ENCODE results near the gene TMEM187.

TMEM187 gene

DNA sequence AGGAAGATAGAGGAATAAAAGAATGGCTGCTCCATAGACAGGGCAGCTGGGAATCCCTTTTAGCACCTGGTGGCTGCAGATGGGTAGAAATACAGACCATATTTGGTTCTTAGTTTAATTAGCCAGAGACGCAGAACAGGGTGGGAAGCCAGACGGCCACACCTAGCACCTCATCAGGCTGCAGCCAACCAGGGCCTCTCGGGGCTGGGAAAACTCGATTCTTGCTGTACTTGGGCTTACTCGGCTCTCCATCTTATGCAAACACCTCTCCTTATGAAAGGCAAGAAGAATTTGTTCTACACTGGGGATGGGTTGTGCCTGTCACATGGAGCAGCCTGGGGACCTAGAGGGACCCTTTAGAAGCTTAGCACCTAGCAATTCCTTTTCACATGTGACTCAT, 27.5 kb downstream of the TMEM187 start:
- no peak for DNase-seq (ENCODE audit: low read depth)

DNA sequence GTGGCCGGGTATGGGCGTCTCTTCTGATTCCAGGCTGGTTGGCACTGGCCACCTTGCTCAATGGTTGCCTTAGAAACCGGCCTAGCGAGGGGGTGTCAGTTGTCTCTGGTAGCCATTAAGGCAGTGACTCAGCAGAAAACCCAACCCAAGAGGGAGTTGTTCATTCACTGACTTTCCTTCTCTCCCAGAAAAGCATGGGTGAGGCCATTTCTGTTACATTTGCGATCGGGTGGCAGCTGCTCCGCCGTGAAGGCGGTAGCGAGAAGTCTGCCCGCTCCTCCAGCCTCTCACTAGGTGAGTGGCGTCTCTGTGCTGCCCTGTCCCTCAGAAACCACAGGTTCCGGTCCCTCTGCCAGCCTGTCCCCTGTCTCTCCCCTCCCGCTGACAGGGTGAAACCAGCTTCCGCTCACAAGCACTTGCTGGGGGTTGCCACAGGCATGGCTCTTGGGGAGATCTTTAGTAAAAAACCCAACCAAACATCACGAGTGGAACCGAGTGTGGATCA, 29.7 kb downstream of the TMEM187 start:
- DNase-seq (ENCODE audit: low read depth) = no peak

GRCh38 chrX:154004315-154004714, 31.8 kb downstream of the TMEM187 start:
- DNase-seq (ENCODE audit: low read depth) = no peak

DNA sequence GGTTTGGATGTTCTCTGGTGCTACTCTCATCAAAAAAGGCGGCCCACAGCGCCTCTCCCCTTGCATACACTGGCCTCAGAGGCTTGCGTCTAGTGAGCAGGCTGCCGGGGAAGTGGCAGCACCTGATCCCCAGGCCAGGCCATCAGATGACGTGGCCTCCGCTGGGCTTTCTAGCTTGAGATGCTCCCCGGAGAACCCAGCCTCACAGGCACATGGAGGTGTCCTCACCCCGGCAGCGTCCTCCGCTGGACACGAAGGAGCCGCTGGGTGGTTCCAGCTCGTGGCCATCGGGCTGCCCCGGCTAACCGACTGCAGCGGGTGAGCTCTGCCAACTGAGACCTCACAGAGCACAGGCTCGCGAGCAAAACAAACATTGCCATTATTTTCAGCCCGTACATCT, 34.4 kb downstream of the TMEM187 start:
- no peak for DNase-seq (ENCODE audit: low read depth)

DNA sequence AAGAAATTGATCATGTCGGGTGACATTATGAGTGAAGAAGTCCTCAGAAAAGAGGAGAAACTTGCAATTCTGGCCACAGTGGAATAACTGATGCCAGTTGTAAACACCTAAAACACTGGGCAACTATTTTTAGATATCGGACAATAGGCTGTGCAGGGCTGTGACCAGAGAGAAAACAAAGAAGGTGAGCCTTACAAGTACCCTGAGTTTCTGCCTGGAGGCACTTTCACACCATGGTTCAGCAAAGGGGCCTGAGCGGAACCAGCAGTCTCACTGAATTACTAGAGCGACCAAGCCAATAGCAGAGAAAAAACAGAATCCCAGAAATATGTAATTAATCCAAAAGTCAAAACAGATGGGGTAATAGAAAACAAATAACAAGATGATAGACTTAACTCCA, 36.0 kb downstream of the TMEM187 start:
- no peak for DNase-seq (ENCODE audit: low read depth)

DNA sequence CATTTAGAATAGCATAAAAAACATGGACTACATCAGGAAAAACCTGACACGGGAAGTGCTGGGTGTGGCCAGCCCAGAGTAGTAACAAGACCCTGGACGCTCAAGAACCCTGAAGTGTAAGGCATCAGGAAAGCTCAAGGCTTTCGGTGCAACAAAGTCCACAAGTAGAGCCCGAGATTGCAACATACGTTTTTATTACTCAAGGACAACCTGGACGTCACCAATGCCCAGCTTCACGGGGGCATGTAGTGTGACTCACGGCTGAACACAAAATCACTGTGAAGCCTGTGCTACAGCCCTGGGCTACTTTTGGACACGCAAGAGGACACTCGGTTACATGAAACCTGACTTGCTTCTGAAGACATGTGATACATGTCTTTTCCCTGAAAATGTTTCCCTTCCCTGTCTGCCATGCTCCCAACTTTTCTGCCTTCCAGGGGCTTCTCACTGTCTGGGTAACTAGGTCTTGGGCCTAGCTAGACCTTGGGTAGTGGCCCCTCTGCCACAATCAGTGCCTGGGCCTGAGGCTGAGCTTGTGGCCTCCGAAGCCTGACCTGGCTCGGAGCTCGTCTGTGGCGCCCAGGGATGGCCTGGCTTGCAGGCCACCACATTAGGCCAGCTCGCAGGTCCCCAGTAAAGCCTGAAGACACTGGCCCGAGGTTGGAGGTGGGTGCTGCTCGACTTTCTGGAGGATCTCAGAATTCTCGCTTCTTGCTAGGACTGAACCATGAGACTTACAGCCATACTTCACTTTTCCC, 38.0 kb downstream of the TMEM187 start:
- DNase-seq (ENCODE audit: low read depth) = no peak

GRCh38 chrX:154011376-154012335, 39.1 kb downstream of the TMEM187 start:
- DNase-seq (ENCODE audit: low read depth) = no peak

DNA sequence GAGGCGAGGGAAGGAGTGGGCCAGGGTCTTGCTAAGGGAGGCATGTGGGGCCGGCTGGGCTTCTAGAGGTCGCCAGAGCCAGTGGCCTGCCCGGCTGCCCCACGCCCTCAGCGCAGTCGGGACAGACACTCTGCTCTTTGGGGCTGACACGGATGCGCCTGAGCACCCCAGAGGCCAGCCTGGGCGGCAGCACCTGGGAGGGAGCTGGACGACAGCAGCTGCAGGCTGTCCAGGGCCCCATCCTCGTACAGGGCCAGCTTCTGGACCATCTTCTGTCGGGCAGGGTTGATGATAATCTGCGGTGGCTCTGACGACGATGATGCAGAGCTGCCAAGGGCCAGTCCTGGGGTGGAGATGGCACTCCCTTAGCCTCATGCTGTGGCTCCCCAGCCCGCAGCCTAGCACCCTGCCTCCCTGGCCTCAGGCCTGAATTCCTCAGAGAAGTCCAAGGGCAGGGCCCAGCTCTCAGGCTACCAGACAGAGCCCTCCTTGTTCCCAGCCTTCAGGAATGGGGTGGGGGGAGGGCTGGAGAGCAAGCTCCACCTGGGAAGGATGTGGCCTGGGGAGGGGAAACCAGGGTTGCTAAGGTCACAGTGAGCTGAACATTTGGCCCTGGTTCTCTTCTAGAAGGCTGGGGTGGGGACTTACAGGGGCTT, 39.9 kb downstream of the TMEM187 start:
- DNase-seq (ENCODE audit: low read depth) = no peak

DNA sequence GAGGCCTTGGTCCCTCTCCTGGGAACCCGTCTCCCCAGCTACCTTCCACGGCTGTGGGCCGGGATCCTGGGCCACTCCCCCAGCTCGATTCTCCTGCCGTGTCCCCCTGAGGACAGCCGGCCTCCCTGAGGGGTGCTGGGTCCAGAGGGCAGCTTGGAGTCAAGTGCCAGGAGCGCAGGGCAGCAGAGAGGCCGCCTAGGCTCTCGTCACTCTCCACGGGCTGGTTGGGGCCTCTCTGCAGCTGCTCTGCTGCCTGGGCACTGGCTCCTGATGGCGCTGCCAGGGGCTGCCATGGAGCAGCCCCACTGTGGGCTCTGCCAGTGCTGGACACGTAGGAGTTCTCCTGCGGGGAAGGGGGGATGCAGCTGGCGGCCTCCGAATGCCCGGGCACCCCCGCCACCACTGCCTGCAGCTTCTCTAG, 40.5 kb downstream of the TMEM187 start:
- DNase-seq (ENCODE audit: low read depth) = no peak

DNA sequence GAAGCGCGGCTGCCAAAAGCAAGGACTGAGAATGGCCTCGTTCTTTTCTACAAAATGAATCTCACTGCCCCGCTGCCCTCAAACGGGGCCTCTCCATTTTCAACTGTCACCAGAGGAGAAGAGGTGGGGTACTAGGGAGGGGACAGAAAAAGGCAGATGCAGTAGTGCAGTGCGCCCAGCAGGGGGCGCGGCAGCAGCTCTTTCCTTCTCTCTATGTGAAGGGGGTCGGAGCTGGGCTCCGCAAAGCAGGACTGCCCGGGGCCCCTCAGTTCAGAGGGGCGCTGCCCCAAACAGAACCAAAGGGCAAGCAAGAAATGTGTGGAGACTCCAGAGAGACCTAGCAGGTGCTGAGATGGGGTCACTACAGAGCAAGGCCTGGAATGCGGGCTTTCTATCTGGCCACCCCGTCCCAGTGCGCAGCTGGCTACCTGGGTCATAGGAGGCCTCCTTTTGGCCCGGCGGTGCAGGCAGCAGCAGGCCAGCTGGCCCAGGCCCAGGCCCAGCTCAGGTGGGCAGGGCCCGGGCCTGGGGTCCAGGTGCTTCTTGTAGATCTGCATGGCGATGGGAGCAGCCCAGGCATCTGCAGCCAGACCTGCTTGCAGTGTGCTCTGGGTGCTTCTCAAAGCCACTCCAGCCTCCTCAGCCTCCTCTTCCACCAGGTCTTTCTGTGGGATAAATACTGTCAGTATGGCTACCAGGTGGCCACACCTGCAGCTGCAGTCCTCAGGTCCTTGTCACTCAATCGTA, 41.2 kb downstream of the TMEM187 start:
- DNase-seq (ENCODE audit: low read depth) = peak; percentile 27

DNA sequence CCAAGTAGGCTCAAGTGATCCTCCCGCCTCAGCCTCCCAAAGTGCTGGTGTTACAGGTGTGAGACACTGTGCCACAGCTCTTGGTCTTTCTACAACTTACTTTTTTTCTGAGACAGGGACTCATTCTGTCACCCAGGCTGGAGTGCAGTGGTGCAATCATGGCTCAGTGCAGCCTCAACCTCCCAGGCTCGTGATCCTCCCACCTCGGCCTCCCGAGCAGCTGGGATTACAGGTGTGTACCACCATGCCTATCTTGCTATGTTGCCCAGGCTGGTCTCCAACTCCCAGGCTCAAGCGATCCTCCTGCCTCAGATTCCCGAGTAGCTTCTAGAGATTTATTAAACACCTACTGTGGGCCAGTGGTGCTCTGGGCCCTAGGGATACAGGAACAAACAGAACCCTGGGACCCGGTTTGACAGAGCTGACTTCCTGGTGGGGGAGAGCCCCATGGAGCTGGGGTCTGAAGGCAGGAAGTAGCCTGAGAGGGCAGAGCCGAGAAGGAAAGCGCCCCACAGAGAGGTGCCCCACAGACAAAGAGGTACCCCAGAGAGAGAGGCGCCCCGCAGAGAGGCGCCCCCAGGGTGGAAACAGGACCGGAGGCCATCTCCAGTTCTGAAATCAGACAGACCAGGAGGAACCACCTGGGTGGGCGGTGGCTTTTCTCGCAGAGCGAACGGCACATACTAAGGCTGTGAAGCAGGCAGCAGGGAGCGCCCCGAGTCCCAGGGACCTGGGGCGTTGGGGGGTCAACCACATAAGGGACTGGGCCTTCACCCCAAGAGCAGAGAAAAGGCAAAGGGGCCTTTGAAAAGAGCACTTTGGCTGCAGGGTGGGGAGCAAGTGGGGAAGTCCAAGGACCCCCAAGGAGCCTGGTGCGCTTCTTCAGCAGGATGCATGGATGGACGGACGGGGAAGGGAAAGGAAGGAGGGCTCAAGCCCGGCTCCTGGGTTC, 42.2 kb downstream of the TMEM187 start:
- no peak for DNase-seq (ENCODE audit: low read depth)

DNA sequence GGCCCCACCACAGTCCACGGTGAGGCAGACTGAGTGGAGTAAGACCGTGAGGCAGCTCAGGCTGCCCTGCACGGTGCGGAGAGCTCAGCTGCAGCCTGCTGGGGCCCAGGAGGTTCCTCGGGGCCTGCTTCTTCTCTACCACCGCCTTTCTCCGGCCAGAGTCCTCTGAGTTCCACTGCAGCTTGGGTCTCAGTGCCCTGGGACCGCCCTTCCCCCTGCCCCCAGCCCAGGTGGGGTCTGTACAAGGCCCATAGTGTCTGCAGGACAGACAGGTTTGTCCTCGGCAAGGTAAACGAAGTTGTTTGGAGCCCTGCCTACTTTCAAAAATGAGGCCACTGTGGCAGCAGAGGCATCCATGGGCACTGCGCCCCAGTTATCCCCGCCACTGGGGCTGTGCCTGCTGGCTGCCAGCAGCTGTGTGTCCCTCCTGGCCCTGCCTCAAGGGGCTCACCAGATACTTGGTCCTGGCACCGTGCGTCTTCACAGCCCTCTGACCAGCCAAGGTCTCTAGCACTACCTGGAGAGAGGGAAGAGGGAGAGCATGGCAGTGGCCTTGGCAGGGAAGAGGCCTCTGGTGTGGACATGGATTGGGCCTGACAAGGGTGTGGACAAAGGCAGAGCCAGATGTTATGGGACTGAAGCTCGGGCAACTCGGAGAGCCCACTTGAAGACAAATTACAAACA, 43.2 kb downstream of the TMEM187 start:
- DNase-seq (ENCODE audit: low read depth) = no peak

- DNase-seq (ENCODE audit: low read depth) = no peak
Observed at GRCh38 chrX:154016366-154017076, 44.0 kb downstream of the TMEM187 start.

GRCh38 chrX:154017766-154018517, 45.4 kb downstream of the TMEM187 start:
- no peak for DNase-seq (ENCODE audit: low read depth)

GRCh38 chrX:154018518-154019060, 46.0 kb downstream of the TMEM187 start:
- no peak for DNase-seq (ENCODE audit: low read depth)

DNA sequence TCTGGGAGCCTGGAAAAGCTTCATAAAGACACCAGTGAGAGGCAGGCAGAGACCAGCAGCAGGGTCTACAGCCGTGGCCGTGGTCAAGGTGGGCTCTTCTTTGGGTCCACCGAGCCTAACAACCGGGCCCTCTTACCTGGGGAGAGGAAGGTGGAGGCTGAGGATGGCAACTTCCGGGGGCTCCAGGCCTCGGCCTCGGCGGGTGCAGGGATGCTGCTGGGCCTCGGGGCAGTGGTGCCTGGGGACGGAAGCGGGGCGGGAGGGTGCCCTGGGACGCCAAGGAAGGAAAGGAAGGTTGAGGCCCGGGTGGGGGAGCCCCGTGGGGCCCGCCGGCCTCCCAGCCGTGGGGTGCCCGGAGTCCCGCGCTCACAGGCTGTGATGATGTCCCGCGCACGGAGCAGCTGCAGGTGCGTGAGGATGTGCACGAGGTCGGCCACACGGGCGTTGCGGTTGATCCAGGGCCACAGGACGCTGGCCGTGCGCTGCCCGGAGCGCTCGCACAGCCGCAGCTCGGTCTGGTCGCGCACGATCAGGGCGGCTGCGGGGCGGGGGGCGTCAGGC, 46.6 kb downstream of the TMEM187 start:
- no peak for DNase-seq (ENCODE audit: low read depth)

DNA sequence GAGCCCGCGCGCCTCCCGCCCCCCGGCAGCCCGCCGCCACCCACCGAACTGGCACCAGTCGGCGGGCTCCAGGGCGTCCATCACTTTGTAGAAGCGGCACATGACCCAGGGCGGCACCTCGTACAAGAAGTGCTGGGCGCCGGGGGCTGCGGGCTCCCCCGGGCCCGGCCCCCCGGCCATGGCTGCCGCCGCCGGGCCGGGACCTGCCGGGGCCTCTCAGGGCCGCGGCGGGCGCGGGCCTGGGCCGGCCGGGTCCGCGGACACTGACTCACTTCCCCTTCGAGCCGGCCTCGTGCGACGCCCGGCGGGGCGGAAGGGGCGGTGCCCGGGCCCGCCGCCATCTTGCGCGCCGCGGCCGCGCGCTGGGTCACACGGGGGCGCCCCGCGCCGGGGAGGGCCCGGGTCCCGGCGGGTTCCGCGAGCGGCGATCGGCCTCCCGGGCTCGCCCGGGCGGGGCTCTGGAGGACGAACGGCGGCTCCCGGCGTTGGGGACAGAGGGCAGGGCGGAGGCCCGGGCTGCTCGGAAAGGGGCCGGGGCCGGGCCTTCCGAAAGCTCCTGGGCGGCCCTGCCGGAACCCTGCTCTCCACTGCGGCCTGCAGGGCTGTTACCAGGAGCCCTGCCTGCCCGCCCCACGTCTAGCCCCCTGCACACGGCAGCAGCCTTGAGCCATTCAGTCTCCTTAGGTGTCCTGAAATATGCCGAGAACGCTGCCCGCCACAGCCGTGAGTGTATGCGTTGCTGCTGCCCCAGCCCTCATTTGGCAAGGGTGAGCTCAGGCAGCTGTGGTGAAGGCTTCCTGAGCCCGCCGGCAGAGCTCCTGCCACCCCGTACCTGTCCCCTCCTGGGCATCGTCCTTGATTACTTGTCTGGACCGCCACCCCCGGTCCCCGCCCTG, 47.3 kb downstream of the TMEM187 start, which contains the start of gene IRAK1:
Gene IRAK1, minus strand, starts transcription at position 270 of the 896 bp plus-strand sequence. Its CDS starts 90 bp downstream, at position 180.
- DNase-seq (ENCODE audit: low read depth) = peak; percentile 36

All from activated T-cell treated with anti-CD3 and anti-CD28 coated beads for 1 hour (primary cell).